Neural progenitor cell (in vitro differentiated cells): Measurements from ENCODE around the gene NRCAM.

Source experiments
- CTCF ChIP-seq: fragments of 200-600 bp; sonication (generic); IDR thresholded peaks from 2 replicates; pipeline ENCODE4 v1.5.1; 2017; ENCODE audit warnings: antibody characterized with exemption, mild to moderate bottlenecking
- EZH2 ChIP-seq: fragments of 200-600 bp; sonication (generic); IDR thresholded peaks from 2 replicates; pipeline ENCODE4 v1.6.1; 2017; ENCODE audit warnings: antibody characterized with exemption, mild to moderate bottlenecking, moderate library complexity
- EZH2phosphoT487 ChIP-seq: fragments of 200-600 bp; sonication (generic); IDR thresholded peaks from 2 replicates; pipeline ENCODE4 v1.6.1; 2017; ENCODE audit warnings: antibody characterized with exemption

- TF ChIP-seq CTCF (no peak), EZH2 (no peak), EZH2phosphoT487 (no peak)
These were observed 202.0 kb downstream of the NRCAM start for GRCh38 chr7:108254259-108254658.
